ENCODE measurements around the gene SUN1.
"Not testable (repeated sequence)": the region's sequence is repeated elsewhere in the genome, so short reads cannot be mapped to it uniquely, and the experiment has no call there.

Gene SUN1

DNA sequence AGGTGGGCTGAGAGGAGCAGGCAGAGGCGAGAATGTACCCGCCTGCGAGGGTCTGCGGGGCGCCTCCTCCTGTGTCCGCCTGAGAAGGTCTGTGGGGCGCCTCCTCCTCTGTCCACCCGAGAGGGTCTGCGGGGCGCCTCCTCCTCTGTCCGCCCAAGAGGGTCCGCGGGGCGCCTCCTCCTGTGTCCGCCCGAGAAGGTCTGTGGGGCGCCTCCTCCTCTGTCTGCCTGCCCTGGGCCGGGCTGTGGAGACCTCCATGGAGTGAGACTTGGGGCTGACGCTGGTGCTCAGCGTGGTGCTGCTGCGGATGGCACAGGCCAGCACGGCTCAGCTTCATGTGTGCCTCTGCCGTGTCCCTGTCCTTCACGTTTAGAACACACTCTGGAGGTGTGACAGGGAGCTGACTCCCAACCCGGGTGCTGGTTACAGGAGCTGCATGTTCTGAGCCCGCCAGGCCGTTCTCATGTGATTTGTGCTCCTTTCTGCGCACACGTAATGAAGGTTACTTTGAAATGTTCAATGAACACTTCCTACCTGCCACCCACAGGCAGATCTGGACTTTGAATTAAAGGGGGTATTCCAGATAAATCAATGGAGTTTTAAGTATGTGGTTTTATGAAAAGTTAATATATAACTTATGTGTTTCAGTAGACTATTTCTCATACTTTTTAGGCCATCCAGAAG lies 23.6 kb downstream of the SUN1 start:
- DNase-seq (ENCODE audit: low read depth in 2 of 3, low spot score in 2 of 3): no peak

DNA sequence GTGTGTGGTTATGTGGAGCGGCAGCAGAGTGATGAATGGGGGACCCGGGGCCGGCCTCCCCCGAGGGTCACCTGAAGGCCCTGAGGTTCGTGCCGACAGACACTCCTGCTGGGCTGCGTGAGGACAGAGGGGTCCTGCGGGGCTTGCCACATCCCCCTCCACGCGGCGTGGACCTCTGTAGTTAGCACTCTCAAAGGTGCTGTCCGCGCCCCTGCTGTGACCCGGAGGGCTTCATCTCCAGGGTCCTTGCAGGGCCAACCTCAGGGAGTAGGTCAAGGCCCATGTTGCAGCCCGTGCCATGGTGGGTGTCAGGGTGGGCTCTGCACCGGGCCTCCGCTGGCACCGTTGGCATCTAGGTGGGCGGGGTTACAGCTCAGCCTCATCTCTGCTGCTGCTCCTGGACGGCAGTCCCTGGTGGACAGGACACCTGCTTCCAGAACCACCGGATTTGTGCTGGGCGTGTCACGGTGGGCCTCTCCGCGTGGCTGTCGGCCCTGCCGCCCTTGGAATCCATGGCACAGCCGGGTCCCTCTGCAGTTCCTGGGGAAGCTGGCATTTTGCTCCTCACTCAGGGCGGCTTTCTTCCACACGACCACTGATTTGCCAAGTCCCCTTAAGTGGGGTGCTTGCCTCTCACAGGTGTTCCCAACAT lies 24.3 kb downstream of the SUN1 start:
- no peak for DNase-seq (ENCODE audit: low read depth in 2 of 3, low spot score in 2 of 3)

DNA sequence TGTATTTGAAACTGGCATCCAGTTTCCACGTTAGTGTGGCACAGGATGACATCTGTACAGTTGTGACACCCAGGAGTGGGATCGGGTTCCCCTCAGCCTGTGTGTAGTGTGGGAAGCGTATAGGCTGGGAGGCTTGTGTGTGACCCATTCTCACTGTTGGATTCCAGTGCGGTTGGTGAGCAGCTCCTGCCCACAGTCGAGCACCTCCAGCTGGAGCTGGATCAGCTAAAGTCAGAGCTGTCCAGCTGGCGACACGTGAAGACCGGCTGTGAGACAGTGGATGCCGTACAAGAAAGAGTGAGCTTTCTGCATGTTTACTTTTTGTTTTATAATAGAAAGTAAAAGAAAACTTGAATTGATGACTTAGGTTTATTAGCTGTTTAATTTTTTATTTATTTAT lies 25.4 kb downstream of the SUN1 start:
- DNase-seq (ENCODE audit: low read depth in 2 of 3, low spot score in 2 of 3): no peak

DNA sequence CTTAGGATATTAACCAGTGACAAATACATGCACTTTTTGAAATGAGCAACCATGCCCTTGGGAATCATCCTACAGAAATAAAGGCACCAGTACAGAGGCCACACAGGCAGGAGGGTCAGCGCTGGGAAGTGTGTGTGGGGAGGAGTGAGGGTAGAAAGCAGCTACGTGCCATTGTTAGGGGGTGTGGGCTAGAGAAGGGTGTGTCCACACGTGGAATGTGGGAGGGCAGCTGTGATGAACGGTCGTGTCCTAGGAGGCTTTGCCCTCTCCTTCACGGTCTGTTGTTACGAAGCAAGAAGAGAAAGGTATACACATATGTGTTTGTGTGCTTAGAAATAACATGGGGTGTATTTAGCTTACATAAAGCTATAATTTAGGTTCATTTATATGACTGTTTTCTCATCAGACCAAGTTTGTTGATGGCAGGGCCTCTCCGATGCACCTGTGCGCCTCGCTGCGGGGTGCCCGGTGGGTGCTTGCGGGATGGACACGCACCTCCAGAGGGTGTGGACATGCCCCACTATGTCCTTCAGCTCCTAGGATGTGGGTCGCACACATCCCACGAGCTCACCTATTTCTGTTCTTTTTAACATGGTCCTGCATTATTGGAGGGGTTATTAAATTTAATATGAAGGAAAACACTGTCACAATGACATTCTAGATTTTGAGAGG lies 27.2 kb downstream of the SUN1 start:
- no peak for DNase-seq (ENCODE audit: low read depth in 2 of 3, low spot score in 2 of 3)

DNA sequence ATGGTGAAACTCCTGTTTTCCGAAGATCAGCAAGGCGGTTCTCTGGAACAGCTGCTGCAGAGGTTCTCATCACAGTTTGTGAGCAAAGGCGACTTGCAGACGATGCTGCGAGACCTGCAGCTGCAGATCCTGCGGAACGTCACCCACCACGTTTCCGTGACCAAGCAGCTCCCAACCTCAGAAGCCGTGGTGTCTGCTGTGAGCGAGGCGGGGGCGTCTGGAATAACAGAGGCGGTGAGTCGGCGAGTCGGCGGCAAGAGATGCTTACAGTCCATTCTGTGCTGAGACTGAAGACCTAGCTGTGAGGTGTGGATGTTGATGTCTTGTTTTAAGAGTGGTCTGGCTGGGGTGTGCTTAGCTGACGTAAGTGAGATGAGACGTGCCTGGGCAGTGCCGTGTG lies 27.9 kb downstream of the SUN1 start:
- no peak for DNase-seq (ENCODE audit: low read depth in 2 of 3, low spot score in 2 of 3)

DNA sequence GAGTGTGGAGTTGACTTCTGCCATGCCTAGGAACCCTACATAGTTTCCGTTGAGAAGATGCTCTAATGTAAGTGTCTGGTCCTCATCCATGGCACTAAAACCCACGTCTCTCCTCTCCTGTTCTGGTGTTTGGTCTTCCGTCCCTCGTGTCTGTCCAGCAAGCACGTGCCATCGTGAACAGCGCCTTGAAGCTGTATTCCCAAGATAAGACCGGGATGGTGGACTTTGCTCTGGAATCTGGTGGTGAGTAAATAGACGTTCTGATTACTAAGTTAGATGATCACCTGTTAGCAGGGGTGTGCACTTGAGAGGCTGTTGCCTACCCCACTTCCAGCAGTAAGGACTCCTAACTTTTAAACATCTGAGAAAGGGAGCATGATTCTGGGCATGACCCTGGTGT lies 28.9 kb downstream of the SUN1 start:
- DNase-seq (ENCODE audit: low read depth in 2 of 3, low spot score in 2 of 3): no peak

DNA sequence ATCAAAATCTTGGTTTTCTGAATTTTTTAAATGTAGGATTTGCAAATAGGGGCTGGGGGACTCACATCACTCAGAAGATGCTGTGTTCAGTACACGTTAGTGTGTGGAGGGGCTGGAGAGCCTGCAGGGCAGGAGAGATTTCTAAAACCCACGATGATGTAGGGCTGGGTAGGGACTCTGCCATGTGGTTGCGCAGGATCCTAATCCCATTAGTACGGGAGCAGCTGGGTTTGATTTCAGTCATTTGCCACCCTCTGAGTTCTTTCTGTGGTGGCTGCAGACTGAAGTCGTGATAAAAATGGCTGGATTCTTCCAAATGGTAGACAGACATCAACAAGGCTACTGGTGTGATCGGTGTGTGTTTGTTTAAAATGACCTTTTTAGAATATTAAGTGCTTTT lies 29.9 kb downstream of the SUN1 start:
- no peak for DNase-seq (ENCODE audit: low read depth in 2 of 3, low spot score in 2 of 3)

DNA sequence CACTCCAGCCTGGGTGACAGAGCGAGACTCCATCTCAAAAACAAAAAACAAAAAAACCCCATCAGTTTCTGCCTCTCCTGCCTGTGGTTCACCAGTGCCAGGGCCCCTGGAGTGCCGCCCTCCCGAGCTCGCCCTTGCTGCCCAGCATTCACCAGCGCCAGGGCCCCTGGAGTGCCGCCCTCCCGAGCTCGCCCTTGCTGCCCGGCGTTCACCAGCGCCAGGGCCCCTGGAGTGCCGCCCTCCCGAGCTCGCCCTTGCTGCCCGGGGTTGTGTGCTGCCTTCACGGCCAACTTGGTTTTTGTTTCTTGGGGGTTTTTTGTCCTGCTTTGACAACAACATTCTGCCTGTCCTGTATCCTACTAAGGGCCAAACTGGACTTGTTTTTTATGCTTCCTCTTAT lies 30.8 kb downstream of the SUN1 start:
- no peak for DNase-seq (ENCODE audit: low read depth in 2 of 3, low spot score in 2 of 3)

DNA sequence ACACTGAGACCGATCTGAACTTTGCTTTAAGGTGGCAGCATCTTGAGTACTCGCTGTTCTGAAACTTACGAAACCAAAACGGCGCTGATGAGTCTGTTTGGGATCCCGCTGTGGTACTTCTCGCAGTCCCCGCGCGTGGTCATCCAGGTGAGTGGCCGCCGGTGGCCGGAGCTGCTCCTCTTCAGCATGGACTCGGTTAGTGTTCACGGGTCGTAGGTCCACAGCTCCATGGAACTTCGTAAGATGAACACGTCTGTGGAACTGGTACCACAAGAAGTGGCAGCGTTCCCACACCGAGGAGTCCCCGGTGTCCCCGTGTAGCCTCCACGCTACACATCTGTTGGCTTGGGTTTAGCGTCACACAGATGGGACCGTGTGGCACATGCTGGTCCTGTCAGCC lies 33.6 kb downstream of the SUN1 start:
- DNase-seq (ENCODE audit: low read depth in 2 of 3, low spot score in 2 of 3): no peak

DNA sequence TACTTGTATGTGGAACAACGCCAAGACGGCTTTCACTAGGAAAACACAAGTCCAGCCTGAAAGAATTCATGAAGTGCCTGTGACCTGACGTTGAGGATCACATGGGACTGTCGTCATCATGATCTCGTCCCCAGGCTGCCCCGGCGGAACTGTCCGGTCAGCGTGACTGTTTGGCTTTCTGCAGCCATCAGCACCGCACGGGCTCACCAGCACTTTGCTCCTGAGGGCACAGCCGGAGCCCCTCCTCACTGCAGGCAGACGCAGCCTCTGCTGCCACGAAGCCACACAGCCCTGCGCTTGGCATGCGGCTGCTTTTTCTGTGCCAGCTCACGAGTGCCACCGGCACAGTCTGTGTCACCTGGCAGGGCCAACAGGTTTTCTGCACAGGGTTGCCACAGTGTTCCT lies 34.7 kb downstream of the SUN1 start:
- no peak for DNase-seq (ENCODE audit: low read depth in 2 of 3, low spot score in 2 of 3)

DNA sequence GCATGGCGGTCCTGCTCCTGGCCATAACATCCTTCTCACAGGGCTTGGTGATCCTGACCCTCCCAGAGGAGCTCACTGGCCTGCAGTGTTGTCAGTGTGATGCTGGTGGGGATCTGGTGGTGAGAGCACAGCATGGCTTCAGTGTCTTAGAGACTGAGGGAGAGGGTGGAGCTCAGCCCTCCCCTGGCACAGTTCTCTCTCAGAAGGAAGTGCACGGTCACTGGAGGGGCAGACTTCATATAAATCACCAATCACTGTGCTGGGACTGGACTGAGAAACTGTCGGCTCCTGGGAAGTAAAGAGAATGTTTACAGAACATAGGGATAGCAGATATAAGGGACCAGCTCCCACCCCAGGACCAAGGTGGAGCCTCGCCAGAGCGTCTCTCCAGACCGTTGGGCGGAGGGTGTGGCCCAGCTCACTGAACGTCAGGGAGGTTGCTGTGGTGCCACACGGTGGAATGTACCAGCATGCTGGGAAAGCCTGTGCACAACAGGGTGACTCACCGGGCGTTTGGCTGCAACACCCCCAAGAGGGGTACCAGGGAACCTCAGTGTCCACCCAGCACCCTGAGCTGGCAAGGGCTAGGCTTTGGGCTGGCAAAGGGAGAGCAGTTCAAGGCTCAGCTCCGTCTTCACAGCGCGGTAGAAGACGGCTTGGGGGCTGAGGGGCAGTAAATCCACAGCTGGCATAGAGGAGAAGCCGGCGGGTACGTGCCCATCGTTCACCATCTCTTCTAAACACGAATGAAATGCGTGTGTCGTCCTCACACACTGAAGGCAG lies 35.3 kb downstream of the SUN1 start:
- DNase-seq (ENCODE audit: low read depth in 2 of 3, low spot score in 2 of 3): no peak

DNA sequence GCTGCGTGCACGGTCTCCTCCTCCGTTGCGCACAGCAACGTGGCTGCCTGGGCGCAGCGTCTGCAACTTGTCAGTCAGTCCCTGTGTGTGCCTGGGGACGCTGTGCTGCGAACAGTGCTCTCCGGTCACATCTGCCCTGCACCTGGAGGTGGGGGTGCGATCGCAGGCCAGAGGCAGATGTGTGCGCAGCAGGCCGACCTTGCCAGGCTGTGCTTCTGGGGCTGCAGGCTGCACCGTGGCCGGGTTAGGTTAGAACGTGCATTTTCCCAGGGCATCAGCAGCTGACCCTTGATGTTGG lies 35.9 kb downstream of the SUN1 start:
- no peak for DNase-seq (ENCODE audit: low read depth in 2 of 3, low spot score in 2 of 3)

DNA sequence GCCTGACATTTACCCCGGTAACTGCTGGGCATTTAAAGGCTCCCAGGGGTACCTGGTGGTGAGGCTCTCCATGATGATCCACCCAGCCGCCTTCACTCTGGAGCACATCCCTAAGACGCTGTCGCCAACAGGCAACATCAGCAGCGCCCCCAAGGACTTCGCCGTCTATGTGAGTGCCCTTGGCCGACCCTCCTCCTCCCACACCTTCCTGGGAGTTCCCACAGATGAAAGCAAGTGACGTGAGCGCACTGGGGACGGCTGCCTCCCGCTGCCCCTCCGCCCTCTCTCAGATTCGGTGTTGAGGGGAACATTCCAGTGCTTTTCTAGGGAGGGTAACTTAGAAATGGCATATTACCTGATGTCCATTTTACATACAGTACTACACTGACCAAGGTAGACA lies 37.1 kb downstream of the SUN1 start:
- DNase-seq (ENCODE audit: low read depth in 2 of 3, low spot score in 2 of 3): no peak

DNA sequence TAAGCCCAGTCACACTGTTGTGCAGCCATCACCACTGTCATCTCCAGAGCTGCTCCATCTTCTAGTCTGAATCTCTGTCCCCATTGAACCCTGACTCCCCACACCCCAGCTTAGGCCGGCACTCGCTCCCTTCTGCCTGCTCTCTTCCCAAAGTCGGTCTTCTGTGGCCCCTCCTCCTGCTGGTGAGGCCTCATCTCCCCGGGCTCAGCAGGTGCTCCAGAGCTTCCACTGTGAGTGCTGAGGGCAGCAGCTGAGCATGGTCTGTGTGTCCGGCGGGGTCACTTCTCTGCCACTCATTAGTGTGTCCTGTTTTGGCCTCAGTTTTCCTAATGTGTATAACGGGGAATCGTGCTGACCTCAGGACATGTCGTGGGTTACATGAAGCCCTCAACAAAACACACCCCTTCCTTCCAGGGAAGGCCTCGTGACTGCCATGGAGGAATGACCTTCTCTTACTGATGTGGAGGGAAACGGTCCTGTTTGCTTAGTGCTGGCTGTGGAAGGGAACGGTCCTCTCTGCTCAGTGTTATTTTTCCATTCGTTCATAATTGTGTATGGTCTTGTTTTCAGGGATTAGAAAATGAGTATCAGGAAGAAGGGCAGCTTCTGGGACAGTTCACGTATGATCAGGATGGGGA lies 39.7 kb downstream of the SUN1 start:
- DNase-seq (ENCODE audit: low read depth in 2 of 3, low spot score in 2 of 3): no peak

DNA sequence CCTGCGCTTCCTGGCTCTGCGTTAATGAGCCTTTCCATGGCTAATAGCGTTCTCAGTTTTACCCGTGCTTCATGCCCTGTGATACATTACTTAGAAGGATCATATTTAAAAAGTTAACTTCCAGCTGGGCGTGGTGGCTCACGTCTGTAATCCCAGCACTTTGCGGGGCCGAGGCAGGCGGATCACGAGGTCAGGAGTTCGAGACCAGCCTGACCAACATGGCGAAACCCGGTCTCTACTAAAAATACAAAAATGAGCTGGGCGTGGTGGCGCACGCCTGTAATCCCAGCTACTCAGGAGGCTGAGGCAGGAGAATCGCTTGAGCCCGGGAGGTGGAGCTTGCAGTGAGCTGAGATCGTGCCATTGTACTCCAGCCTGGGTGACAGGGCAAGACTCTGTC lies 40.4 kb downstream of the SUN1 start:
- DNase-seq (ENCODE audit: low read depth in 2 of 3, low spot score in 2 of 3): not testable (repeated sequence)

DNA sequence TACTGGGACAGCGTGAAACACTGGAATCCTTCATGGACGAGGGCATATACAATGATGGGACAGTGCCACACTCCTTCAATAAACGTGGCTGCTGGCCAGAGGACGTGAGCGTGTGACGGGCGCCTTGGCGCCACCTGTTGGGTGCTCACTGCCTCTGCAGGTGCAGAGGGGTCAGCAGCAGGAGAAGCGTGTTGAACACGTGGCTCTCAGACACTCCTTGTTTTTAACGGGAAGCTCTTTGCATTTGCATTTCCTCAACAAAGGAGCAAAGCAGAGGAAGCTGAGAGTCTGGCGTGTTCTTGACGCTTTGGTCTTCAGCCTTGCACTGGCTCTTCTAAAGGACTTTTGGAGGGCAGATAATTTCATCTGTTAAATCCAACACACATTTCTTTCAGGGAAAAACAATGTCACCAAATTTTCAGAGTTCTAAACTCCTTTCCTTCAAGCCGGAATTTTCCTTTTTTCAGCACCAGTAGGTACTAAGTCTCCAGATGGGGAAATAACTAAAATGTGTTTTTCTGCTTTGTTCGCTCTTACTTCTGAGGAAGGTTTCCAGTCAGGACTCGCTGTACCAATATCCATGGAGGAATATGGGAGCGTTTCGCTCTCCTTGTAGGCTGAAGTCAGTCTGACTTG lies 41.2 kb downstream of the SUN1 start:
- peak in 2 of 3 experiments; percentile 45 to 49 for DNase-seq (ENCODE audit: low read depth in 2 of 3, low spot score in 2 of 3)

DNA sequence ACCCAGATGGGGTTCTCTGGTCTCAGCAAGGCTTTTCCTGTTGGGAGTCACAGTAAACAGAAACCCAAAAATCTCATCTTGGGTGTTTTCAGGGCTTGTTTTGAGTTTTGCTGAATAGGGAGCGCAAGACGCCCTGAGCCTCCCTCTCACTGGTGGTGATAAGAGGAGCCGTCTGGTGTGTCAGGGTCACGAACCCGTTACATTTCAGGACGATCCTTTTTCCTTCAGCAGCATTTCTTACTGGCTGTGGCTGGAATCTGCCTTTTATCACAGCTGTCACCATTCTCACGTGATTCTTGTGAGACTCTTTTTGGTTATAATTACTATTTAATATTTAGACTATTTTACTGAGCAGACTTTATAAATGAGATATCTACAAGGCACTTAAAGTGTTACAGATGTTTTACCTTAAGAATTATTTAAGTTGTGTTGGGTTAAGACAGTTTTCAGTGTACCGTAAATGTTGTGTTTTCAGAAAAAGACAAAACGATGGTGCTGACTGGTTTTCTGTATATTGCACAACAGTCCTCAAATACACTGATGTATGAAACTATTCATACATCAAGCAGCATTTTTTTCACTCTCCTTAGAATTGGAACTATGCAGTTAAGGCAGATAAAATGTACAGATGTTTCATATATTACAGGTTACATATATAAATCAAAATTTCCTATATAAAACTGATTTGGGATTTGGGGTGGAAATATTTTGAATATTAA lies 41.9 kb downstream of the SUN1 start:
- no peak for DNase-seq (ENCODE audit: low read depth in 2 of 3, low spot score in 2 of 3)

DNA sequence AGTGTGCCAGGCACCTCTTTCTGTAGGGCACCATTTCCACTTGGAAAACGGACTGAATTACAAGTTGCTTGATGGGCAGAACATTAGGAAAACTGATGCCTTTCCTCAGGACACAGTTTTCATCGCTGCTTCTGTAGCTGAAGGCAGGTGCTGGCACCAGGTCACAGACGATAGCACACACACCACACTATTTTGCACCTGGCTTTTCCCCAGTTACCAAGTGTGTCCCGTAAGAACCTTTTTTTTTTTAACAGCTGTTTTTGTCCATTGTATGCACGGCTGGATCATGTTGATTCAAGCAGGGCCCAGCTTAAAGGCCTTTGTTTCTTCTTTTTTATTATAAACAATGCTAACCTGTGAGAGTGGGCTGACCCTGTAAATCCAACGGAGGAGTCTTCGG lies 42.8 kb downstream of the SUN1 start:
- no peak for DNase-seq (ENCODE audit: low read depth in 2 of 3, low spot score in 2 of 3)

DNA sequence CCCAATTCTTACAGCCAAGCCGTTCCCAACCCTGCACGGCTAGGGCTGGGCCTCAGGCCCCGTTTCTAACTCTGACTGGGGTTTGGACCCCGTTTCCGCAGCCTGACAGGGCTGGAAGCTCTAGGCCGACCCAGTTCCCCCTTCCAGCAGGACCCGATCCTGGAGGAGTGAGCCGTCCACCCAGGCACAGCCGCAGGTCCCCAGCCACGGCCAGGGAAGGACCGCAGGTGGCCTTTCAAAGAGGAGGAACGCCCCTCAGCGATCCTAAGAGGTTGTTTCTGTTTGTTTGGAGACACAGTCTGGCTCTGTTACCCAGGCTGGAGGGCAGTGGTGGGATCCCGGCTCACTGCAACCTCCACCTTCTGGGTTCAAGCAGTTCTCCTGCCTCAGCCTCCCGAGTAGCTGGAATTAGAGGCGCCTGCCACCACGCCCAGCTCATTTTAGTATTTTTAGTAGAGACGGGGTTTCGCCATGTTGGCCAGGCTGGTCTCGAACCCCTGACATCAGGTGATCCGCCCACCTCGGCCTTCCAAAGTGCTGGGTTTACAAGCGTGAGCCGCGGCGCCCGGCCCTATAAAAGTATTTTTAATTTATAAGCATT lies 43.3 kb downstream of the SUN1 start:
- no peak for DNase-seq (ENCODE audit: low read depth in 2 of 3, low spot score in 2 of 3)

Measured in activated CD8-positive, alpha-beta memory T cell treated with anti-CD3 and anti-CD28 coated beads for 48 hours (primary cell).